GM18520 (cell line): ENCODE data around the gene SPATA24.
"Not testable (repeated sequence)": the region's sequence is repeated elsewhere in the genome, so short reads cannot be mapped to it uniquely, and the experiment has no call there.

Experiments
- ATAC-seq: cut with Tn5 transposase; IDR thresholded peaks from one replicate; pipeline ENCODE4 v1.9.1; 2021; ENCODE audit not compliant: unreplicated experiment

Gene SPATA24

GRCh38 chr5:139395844-139396640 is 7.8 kb downstream of the SPATA24 start:
- ATAC-seq = no peak

- no peak for ATAC-seq
Measured at GRCh38 chr5:139394654-139395566, 9.0 kb downstream of the SPATA24 start, which contains the start of gene PROB1. TSS of gene PROB1 (minus strand) at chr5:139395104. CDS start at chr5:139395081, 23 bp downstream.

- ATAC-seq = no peak
Measured at GRCh38 chr5:139394123-139394653, 9.7 kb downstream of the SPATA24 start.

- no peak for ATAC-seq
Measured at GRCh38 chr5:139393497-139394122, 10.3 kb downstream of the SPATA24 start.

- peak; percentile 28 for ATAC-seq
Measured at GRCh38 chr5:139392678-139393496, 11.0 kb downstream of the SPATA24 start.

- no peak for ATAC-seq
Measured at GRCh38 chr5:139392324-139392677, 11.6 kb downstream of the SPATA24 start.

GRCh38 chr5:139391570-139392323 is 12.1 kb downstream of the SPATA24 start:
- no peak for ATAC-seq

- no peak for ATAC-seq
Measured at GRCh38 chr5:139390639-139391569, 13.0 kb downstream of the SPATA24 start.

GRCh38 chr5:139389701-139390638 is 13.9 kb downstream of the SPATA24 start, which contains the start of gene MZB1:
TSS of gene MZB1 (minus strand) at chr5:139389913. CDS start at chr5:139389856, 57 bp downstream.
- peak; percentile 32 for ATAC-seq

- ATAC-seq = no peak
Measured at GRCh38 chr5:139388198-139388821, 15.6 kb downstream of the SPATA24 start.

GRCh38 chr5:139387611-139388197 is 16.2 kb downstream of the SPATA24 start:
- ATAC-seq = no peak

GRCh38 chr5:139386956-139387355 is 16.9 kb downstream of the SPATA24 start:
- ATAC-seq = not testable (repeated sequence)

GRCh38 chr5:139386050-139386438 is 17.8 kb downstream of the SPATA24 start:
- no peak for ATAC-seq

GRCh38 chr5:139385061-139386049 is 18.5 kb downstream of the SPATA24 start:
- ATAC-seq = no peak

- ATAC-seq = no peak
Measured at GRCh38 chr5:139384591-139385051, 19.3 kb downstream of the SPATA24 start.
